Vagina (tissue), 2 donors: Measurements from ENCODE around the gene HAO1.

Experiments used
- CTCF ChIP-seq, 3 experiments: fragments of 450-650 bp in 2 of 3; fragments of 200-600 bp in 1 of 3; sonication (generic) in 1 of 3; IDR thresholded peaks; one replicate each; pipeline ENCODE4 v1.5.1; 2017 to 2019; ENCODE audit warnings: antibody characterized with exemption in 3 of 3, mild to moderate bottlenecking in 2 of 3, moderate library complexity in 2 of 3
- POLR2AphosphoS5 ChIP-seq, 2 donors: sonication (generic); formaldehyde crosslinking; IDR thresholded peaks; one replicate each; pipeline ENCODE4 v1.9.0; 2017; ENCODE audit warnings: antibody characterized with exemption in 2 of 2, mild to moderate bottlenecking in 2 of 2, low read depth in 1 of 2; ENCODE audit not compliant: insufficient read depth in 1 of 2

GRCh38 chr20:7985916-7986315 is 45.7 kb upstream of the HAO1 start:
- no peak for TF ChIP-seq CTCF (IDR thresholded peaks at IDR 0.05)
- no peak for TF ChIP-seq POLR2AphosphoS5 (IDR thresholded peaks at IDR 0.05; ENCODE audit: insufficient read depth in 1 of 2, low read depth in 1 of 2)
